Activated T-helper 2 cell treated with anti-CD3 and anti-CD28 coated beads, Interferon-gamma antibody, Interleukin-2, Interleukin-4, amounts not matched to agents 10 μg/mL and 5 μg/mL and 100 μg/mL, durations not matched to agents 14 hours and 24 hours and 36 hours (primary cell): ENCODE data around the gene GNPNAT1. TPM values are rescaled to one million over a fixed set of nuclear protein-coding genes. Genes with fewer than 3 reads are reported as not detected.

ENCODE experiments used
- DNase-seq: peaks from one replicate; pipeline ENCODE4 v3.0.0; 2021; ENCODE audit warnings: low spot score
- H3K27ac Mint-ChIP-seq: one replicate; pipeline ENCODE4 v1.8.0; 2021; ENCODE audit warnings: mixed read lengths
- H3K27me3 Mint-ChIP-seq: one replicate; pipeline ENCODE4 v1.8.0; 2021; ENCODE audit warnings: low read depth, mixed read lengths
- H3K36me3 Mint-ChIP-seq: one replicate; pipeline ENCODE4 v1.8.0; 2021; ENCODE audit warnings: low read depth, mixed read lengths
- H3K4me1 Mint-ChIP-seq: one replicate; pipeline ENCODE4 v1.8.0; 2021; ENCODE audit warnings: low read depth, mixed read lengths
- H3K4me3 Mint-ChIP-seq: one replicate; pipeline ENCODE4 v1.8.0; 2021; ENCODE audit warnings: low read depth, mild to moderate bottlenecking, moderate library complexity, mixed read lengths
- H3K9me3 Mint-ChIP-seq: one replicate; pipeline ENCODE4 v1.8.0; 2021; ENCODE audit warnings: mixed read lengths
- intact Hi-C: fragments of 100-400 bp; cut with micrococcal nuclease; formaldehyde crosslinking; loops from one replicate; pipeline ENCODE4 v1.15.1; 2023
- total RNA-seq: library from RNA; stranded (reverse); gene quantifications from 2 replicates; pipeline ENCODE4 v1.2.3, GENCODE V29; 2022

The GNPNAT1 gene
- 29.4 and 34.8 TPM in 2 replicates for total RNA-seq

GRCh38 chr14:52791223-52792096, at the start of gene GNPNAT1:
TSS of gene GNPNAT1 (minus strand) at chr14:52791607. CDS start at chr14:52784650, 6,957 bp downstream.
- no peaks in the 10 kb centered on the region for H3K9me3 Mint-ChIP-seq
- peak within 1 kb of the TSS; percentile 89 for H3K4me3 Mint-ChIP-seq
- intact Hi-C loops, result loop anchor here (1.0 to 5.0 kb wide), 3 partner anchors 59 to 239 kb away; partner anchors contain the start of genes GPR137C, PSMC6, STYX and TXNDC16
- H3K27me3 Mint-ChIP-seq, result no peaks in the 10 kb centered on the region
- H3K27ac Mint-ChIP-seq, result peak within 1 kb of the TSS; percentile 73
- peak; percentile 85 for DNase-seq
- peaks cover 27% of the 10 kb centered on the region for H3K4me1 Mint-ChIP-seq
- H3K36me3 Mint-ChIP-seq, result peaks cover 16% of the 10 kb centered on the region

DNA sequence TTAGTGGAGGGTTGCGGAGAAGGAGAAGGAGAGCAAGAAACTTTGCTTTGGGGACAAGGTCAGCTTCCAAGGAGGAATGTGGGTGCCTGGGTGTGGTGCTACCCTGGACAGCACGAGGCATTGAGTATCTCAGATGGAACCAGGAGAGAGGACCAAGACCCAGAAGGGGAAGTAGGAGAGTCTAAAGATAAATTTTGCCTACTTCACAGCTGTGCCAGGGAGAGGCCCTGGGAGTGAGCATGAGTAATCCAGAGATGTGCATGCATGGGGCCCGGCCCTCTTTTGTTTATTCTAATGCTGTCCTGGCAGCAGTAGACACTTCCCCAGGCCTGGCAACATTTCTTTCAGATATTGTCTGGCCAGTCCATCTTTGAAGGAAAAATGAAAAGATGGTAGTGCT, 49.5 kb upstream of the GNPNAT1 start:
- Mint-ChIP-seq H3K36me3 (no peaks in the 10 kb centered on the region), H3K9me3 (no peaks in the 10 kb centered on the region), H3K4me3 (no peak overlapping the region), H3K27ac (no peak overlapping the region), H3K4me1 (no peaks in the 10 kb centered on the region), H3K27me3 (peaks cover 2% of the 10 kb centered on the region)
- intact Hi-C loops, result no loop called here
- no peak for DNase-seq

- no peak overlapping the region for H3K4me3 Mint-ChIP-seq
- no peak for DNase-seq
- no peaks in the 10 kb centered on the region for H3K36me3 Mint-ChIP-seq
- H3K9me3 Mint-ChIP-seq, result no peaks in the 10 kb centered on the region
- peaks cover 3% of the 10 kb centered on the region for H3K27me3 Mint-ChIP-seq
- H3K4me1 Mint-ChIP-seq, result no peaks in the 10 kb centered on the region
- no peak overlapping the region for H3K27ac Mint-ChIP-seq
- intact Hi-C loops, result no loop called here
Measured at GRCh38 chr14:52837451-52837850, 46.0 kb upstream of the GNPNAT1 start.

DNA sequence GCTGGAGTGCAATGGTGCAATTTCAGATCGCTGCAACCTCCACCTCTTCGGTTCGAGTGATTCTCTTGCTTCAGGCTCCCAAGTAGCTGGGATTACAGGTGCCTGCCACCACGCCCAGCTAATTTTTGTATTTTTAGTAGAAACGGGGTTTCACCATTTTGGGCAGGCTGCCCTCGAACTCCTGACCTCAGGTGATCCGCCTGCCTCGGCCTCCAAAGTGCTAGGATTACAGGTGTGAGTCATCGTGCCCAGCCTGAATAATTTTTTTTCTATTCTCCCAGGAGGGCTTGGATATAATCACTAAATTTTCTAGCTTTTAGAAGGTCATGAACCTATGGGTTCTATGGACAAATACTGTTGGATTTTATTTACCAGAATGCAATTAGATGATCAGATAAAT, 44.7 kb upstream of the GNPNAT1 start:
- peaks cover 5% of the 10 kb centered on the region for H3K27me3 Mint-ChIP-seq
- H3K27ac Mint-ChIP-seq, result no peak overlapping the region
- no peaks in the 10 kb centered on the region for H3K36me3 Mint-ChIP-seq
- no peak for DNase-seq
- no peaks in the 10 kb centered on the region for H3K9me3 Mint-ChIP-seq
- no peaks in the 10 kb centered on the region for H3K4me1 Mint-ChIP-seq
- intact Hi-C loops, result no loop called here
- no peak overlapping the region for H3K4me3 Mint-ChIP-seq

- H3K27ac Mint-ChIP-seq, result no peak overlapping the region
- peaks cover 5% of the 10 kb centered on the region for H3K27me3 Mint-ChIP-seq
- no peak for DNase-seq
- no peaks in the 10 kb centered on the region for H3K4me1 Mint-ChIP-seq
- no peak overlapping the region for H3K4me3 Mint-ChIP-seq
- intact Hi-C loops, result no loop called here
- no peaks in the 10 kb centered on the region for H3K9me3 Mint-ChIP-seq
- H3K36me3 Mint-ChIP-seq, result no peaks in the 10 kb centered on the region
Measured at GRCh38 chr14:52835122-52835903, 43.9 kb upstream of the GNPNAT1 start.

DNA sequence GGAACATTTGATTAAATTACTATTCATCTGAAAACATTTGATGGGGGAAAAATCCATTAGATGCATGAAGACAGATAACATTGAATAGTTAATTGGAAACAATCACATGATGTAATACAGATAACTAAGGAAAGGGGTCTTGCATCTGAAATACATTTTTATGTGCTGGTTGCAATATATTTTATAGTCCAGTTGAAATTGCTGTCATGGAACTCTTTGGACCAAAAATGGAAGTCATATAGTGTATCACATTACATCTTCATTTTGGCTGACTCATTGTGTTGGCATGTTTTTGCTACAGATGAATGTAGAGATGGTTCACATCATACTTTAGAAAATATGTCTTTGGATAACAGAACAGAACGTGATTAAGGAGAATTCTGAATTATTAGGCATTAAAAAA, 43.0 kb upstream of the GNPNAT1 start:
- no peak overlapping the region for H3K27ac Mint-ChIP-seq
- H3K27me3 Mint-ChIP-seq, result peaks cover 5% of the 10 kb centered on the region
- H3K4me1 Mint-ChIP-seq, result no peaks in the 10 kb centered on the region
- DNase-seq, result no peak
- H3K4me3 Mint-ChIP-seq, result no peak overlapping the region
- intact Hi-C loops, result no loop called here
- no peaks in the 10 kb centered on the region for H3K9me3 Mint-ChIP-seq
- no peaks in the 10 kb centered on the region for H3K36me3 Mint-ChIP-seq

GRCh38 chr14:52833891-52834290, 42.5 kb upstream of the GNPNAT1 start:
- Mint-ChIP-seq H3K9me3 (no peaks in the 10 kb centered on the region), H3K36me3 (no peaks in the 10 kb centered on the region), H3K27ac (no peak overlapping the region), H3K4me1 (no peaks in the 10 kb centered on the region), H3K27me3 (peaks cover 5% of the 10 kb centered on the region), H3K4me3 (no peak overlapping the region)
- intact Hi-C loops, result no loop called here
- DNase-seq, result no peak

DNA sequence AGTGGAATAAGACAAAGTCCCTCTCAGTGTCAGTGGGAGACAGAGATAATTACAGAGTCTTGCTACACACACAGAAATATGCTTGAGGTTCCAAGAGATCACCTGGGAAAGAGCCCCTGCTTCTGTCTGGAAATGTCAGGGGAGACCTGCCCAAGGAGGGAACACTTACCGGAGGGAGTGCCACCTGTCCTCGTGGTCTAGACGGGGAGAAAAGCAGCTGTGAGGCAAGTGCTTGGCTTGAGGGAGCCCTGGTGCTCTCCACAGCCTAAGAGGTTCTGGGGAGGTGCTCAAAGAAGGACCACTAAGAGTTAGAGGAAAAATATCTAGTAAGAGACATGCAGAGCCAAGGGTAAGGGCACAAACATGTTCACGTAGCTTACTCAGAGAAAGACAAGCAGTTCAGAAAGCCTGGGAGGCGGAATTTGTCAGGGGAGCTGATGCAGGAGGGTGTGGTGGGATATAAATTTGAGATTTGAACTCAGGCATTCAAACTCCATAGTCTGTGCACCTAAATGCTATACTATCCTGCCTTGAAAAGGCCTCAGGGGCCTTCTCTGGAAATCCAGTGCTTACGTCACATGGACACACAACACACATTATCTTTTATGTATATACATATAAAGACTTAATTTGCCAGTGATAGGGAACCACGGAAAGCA, 38.2 kb upstream of the GNPNAT1 start:
- Mint-ChIP-seq H3K27me3 (peaks cover 13% of the 10 kb centered on the region), H3K36me3 (no peaks in the 10 kb centered on the region), H3K4me3 (no peak overlapping the region), H3K27ac (no peak overlapping the region), H3K4me1 (peaks cover 2% of the 10 kb centered on the region), H3K9me3 (no peaks in the 10 kb centered on the region)
- intact Hi-C loops, result loop anchor here (10.0 kb wide), 1 partner anchor 1345 kb away; no protein-coding TSS in a partner anchor
- no peak for DNase-seq

- intact Hi-C loops, result loop anchor here (10.0 kb wide), 1 partner anchor 1347 kb away; no protein-coding TSS in a partner anchor
- Mint-ChIP-seq H3K27ac (no peak overlapping the region), H3K4me1 (peaks cover 2% of the 10 kb centered on the region), H3K27me3 (peaks cover 15% of the 10 kb centered on the region), H3K4me3 (no peak overlapping the region), H3K9me3 (no peaks in the 10 kb centered on the region), H3K36me3 (no peaks in the 10 kb centered on the region)
- no peak for DNase-seq
Measured at GRCh38 chr14:52827426-52827825, 36.0 kb upstream of the GNPNAT1 start.

- DNase-seq, result no peak
- no peak overlapping the region for H3K4me3 Mint-ChIP-seq
- H3K4me1 Mint-ChIP-seq, result peaks cover 2% of the 10 kb centered on the region
- H3K27ac Mint-ChIP-seq, result no peak overlapping the region
- no peaks in the 10 kb centered on the region for H3K9me3 Mint-ChIP-seq
- H3K36me3 Mint-ChIP-seq, result no peaks in the 10 kb centered on the region
- intact Hi-C loops, result loop anchor here (1.0 to 10.0 kb wide), 2 partner anchors 136 to 1350 kb away; no protein-coding TSS in a partner anchor
- peaks cover 16% of the 10 kb centered on the region for H3K27me3 Mint-ChIP-seq
Measured at GRCh38 chr14:52825085-52825484, 33.7 kb upstream of the GNPNAT1 start.

GRCh38 chr14:52824462-52824861, 33.1 kb upstream of the GNPNAT1 start:
- intact Hi-C loops, result loop anchor here (5.0 to 10.0 kb wide), 2 partner anchors 93 to 1350 kb away; no protein-coding TSS in a partner anchor
- Mint-ChIP-seq H3K36me3 (no peaks in the 10 kb centered on the region), H3K27me3 (peaks cover 16% of the 10 kb centered on the region), H3K9me3 (no peaks in the 10 kb centered on the region), H3K4me1 (peaks cover 2% of the 10 kb centered on the region), H3K27ac (no peak overlapping the region), H3K4me3 (no peak overlapping the region)
- DNase-seq, result no peak

- Mint-ChIP-seq H3K9me3 (no peaks in the 10 kb centered on the region), H3K4me1 (peaks cover 2% of the 10 kb centered on the region), H3K36me3 (no peaks in the 10 kb centered on the region), H3K27ac (no peak overlapping the region), H3K4me3 (no peak overlapping the region), H3K27me3 (peaks cover 14% of the 10 kb centered on the region)
- DNase-seq, result no peak
- intact Hi-C loops, result loop anchor here (2.0 to 10.0 kb wide), 4 partner anchors 95 to 1353 kb away; no protein-coding TSS in a partner anchor
Measured at GRCh38 chr14:52821805-52822250, 30.4 kb upstream of the GNPNAT1 start.
